Fibroblast of villous mesenchyme (primary cell): Measurements from ENCODE around the gene RASAL1. TPM values are rescaled to one million over a fixed set of nuclear protein-coding genes. Genes with fewer than 3 reads are reported as not detected.

Source experiments
- DNase-seq: peaks from one replicate; pipeline ENCODE4 v3.0.0-alpha.2; 2010; ENCODE audit warnings: low read depth
- H3K4me3 ChIP-seq: 2 replicates; pipeline ENCODE4 v1.5.1; 2011; ENCODE audit warnings: low read depth, mild to moderate bottlenecking, low read length
- CTCF ChIP-seq: IDR thresholded peaks from 2 replicates; pipeline ENCODE4 v1.5.1; 2012; ENCODE audit warnings: low read depth, mild to moderate bottlenecking, low read length; ENCODE audit not compliant: insufficient read depth
- small RNA-seq: library from RNA; depleted of rRNA; stranded (forward); fragments of <200 nt; gene quantifications from one replicate; pipeline ENCODE3, GENCODE V24; 2012
- total RNA-seq: library from RNA; depleted of rRNA; stranded (reverse); fragments of >200 nt; gene quantifications from 2 replicates; pipeline ENCODE4 v1.2.3, GENCODE V29; 2012

Gene RASAL1
- total RNA-seq, 1 donor = not detected

GRCh38 chr12:113050795-113051194 lies 84.8 kb downstream of the RASAL1 start:
- H3K4me3 ChIP-seq = no peak overlapping the region
- DNase-seq = no peak
- no peak for TF ChIP-seq CTCF

GRCh38 chr12:113049976-113050742 lies 85.4 kb downstream of the RASAL1 start:
- peak; percentile 16 for TF ChIP-seq CTCF
- no peak overlapping the region for H3K4me3 ChIP-seq
- no peak for DNase-seq

Small RNA genes lying within 50 kb of the gene (small RNA-seq; reads per million reads assigned to genes)
- not detected for gene MIR7106
- gene RF00019 = not detected

Other genes starting within 250 kb of the RASAL1 start
- under 0.01 and 0.86 TPM in 2 replicates for gene OAS1, start 228.8 kb downstream of the RASAL1 start, total RNA-seq
- 10.3 and 12.5 TPM in 2 replicates for gene OAS3, start 197.3 kb downstream of the RASAL1 start, total RNA-seq
- 2.3 and 5.6 TPM in 2 replicates for gene OAS2, start 157.2 kb downstream of the RASAL1 start, total RNA-seq
- gene DTX1, start 79.0 kb downstream of the RASAL1 start, total RNA-seq = not detected in 2 replicates
- not detected in 2 replicates for gene CFAP73, start 14.0 kb upstream of the RASAL1 start, total RNA-seq
- gene DDX54, start 49.7 kb upstream of the RASAL1 start, total RNA-seq = 33.7 and 37.0 TPM in 2 replicates
- gene RITA1, start 50.0 kb upstream of the RASAL1 start, total RNA-seq = 22.5 and 27.6 TPM in 2 replicates
- gene TPCN1, start 85.7 kb upstream of the RASAL1 start, total RNA-seq = 15.8 and 25.9 TPM in 2 replicates
- 12.9 and 22.9 TPM in 2 replicates for gene SLC8B1, start 199.3 kb upstream of the RASAL1 start, total RNA-seq
- 27.6 and 31.2 TPM in 2 replicates for gene PLBD2, start 222.8 kb upstream of the RASAL1 start, total RNA-seq